Suprapubic skin (tissue), 3 donors: Measurements from ENCODE around the gene SOST.

Experiments
- CTCF ChIP-seq, 2 donors: fragments of 200-600 bp in 1 of 2; fragments of 450-650 bp in 1 of 2; sonication (generic) in 1 of 2; IDR thresholded peaks; one replicate each; pipeline ENCODE4 v1.5.1; 2016 to 2019; ENCODE audit warnings: antibody characterized with exemption in 2 of 2, mild to moderate bottlenecking in 1 of 2, moderate library complexity in 1 of 2
- POLR2A ChIP-seq, 2 donors: fragments of 450-650 bp; IDR thresholded peaks; one replicate each; pipeline ENCODE4 v1.6.1; 2017; ENCODE audit warnings: antibody characterized with exemption in 2 of 2, mild to moderate bottlenecking in 2 of 2, moderate library complexity in 2 of 2

- TF ChIP-seq CTCF (IDR thresholded peaks at IDR 0.05) (no peak), POLR2A (IDR thresholded peaks at IDR 0.05) (no peak)
Observed at GRCh38 chr17:43755389-43755875, 3.2 kb downstream of the SOST start.
